ENCODE results near the gene PPFIA1.

DNA sequence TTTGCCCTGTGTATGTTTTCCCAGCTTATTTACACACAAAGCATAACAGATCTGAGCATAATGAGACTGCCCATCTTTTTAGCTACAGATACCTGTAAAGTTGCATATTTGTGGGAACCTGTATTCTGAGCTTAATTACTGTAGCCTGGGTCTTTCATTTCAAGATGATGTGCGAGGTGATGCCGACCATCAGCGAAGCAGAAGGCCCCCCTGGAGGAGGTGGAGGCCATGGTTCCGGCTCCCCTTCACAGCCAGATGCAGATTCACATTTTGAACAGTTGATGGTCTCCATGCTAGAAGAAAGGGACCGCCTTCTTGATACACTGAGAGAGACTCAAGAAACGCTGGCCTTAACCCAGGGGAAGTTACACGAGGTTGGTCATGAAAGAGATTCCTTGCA lies 1.5 kb downstream of the PPFIA1 start:
- TF ChIP-seq, protein P1, sequence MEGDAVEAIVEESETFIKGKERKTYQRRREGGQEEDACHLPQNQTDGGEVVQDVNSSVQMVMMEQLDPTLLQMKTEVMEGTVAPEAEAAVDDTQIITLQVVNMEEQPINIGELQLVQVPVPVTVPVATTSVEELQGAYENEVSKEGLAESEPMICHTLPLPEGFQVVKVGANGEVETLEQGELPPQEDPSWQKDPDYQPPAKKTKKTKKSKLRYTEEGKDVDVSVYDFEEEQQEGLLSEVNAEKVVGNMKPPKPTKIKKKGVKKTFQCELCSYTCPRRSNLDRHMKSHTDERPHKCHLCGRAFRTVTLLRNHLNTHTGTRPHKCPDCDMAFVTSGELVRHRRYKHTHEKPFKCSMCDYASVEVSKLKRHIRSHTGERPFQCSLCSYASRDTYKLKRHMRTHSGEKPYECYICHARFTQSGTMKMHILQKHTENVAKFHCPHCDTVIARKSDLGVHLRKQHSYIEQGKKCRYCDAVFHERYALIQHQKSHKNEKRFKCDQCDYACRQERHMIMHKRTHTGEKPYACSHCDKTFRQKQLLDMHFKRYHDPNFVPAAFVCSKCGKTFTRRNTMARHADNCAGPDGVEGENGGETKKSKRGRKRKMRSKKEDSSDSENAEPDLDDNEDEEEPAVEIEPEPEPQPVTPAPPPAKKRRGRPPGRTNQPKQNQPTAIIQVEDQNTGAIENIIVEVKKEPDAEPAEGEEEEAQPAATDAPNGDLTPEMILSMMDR (IDR thresholded peaks at IDR 0.05): no peak
- TF ChIP-seq, protein P2, sequence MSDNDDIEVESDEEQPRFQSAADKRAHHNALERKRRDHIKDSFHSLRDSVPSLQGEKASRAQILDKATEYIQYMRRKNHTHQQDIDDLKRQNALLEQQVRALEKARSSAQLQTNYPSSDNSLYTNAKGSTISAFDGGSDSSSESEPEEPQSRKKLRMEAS (CRISPR knock-in tag; IDR thresholded peaks at IDR 0.05): no peak
- TF ChIP-seq TEAD4 (CRISPR knock-in tag; IDR thresholded peaks at IDR 0.05): no peak
- no peak for TF ChIP-seq ESRRA (CRISPR knock-in tag; IDR thresholded peaks at IDR 0.05; ENCODE audit: borderline replicate concordance)
- TF ChIP-seq ZNF263 (CRISPR knock-in tag; IDR thresholded peaks at IDR 0.05; ENCODE audit: low read depth): no peak
- TF ChIP-seq NR1H2 (CRISPR knock-in tag; IDR thresholded peaks at IDR 0.05): no peak
- no peak for TF ChIP-seq FOXJ3 (CRISPR knock-in tag; IDR thresholded peaks at IDR 0.05; ENCODE audit: borderline replicate concordance)
- no peak for TF ChIP-seq NFE2L1 (CRISPR knock-in tag; IDR thresholded peaks at IDR 0.05)

Data from WTC11 (cell line).